Gastroesophageal sphincter (tissue), 3 donors: ENCODE measurements around the gene ARHGEF10L.
A peak's percentile ranks its signal among the peaks of the same experiment; 100 is the strongest.

ENCODE experiments used
- POLR2A ChIP-seq, 2 donors: fragments of 450-650 bp; IDR thresholded peaks; one replicate each; pipeline ENCODE4 v1.6.1; 2017; ENCODE audit warnings: antibody characterized with exemption in 2 of 2, mild to moderate bottlenecking in 2 of 2, moderate library complexity in 1 of 2
- TF ChIP-seq, protein P1 (sequence below), 4 experiments: fragments of 200-600 bp in 2 of 4; fragments of 450-650 bp in 2 of 4; sonication (generic) in 1 of 4; IDR thresholded peaks; one replicate each; pipeline ENCODE4 v1.5.1; 2017 to 2019; ENCODE audit warnings: antibody characterized with exemption in 4 of 4, mild to moderate bottlenecking in 2 of 4, moderate library complexity in 2 of 4

DNA sequence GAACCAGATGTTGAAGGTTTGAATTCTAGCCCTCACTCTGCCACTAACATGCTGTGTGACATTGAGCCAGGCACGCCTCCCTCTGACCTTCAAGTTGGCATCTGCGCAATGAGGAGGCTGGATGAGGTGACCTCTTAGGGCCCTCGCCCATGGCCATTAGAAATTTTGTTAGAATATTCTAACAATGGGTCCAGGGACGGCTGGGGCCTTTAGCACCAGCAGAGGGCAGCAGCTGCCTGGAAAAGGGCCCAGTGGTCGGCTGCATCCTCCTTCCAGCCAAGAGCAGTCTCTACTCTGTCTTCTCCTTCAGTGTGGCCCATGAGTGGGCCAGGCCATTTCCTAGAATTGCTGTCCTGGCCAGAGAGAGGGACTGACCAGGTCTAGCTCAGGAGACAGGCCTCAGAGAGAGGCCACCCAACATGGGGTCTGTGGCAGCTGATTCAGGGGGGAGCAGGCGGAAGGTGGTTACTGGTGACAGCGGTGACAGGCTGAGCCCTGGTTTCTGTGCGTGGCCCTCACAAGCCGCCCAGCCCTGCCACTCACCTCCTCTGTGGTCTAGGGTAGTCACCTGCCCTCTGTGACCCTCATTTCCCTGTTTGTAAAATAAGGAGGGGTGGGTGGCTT lies 114.3 kb downstream of the ARHGEF10L start:
- TF ChIP-seq, protein P1, sequence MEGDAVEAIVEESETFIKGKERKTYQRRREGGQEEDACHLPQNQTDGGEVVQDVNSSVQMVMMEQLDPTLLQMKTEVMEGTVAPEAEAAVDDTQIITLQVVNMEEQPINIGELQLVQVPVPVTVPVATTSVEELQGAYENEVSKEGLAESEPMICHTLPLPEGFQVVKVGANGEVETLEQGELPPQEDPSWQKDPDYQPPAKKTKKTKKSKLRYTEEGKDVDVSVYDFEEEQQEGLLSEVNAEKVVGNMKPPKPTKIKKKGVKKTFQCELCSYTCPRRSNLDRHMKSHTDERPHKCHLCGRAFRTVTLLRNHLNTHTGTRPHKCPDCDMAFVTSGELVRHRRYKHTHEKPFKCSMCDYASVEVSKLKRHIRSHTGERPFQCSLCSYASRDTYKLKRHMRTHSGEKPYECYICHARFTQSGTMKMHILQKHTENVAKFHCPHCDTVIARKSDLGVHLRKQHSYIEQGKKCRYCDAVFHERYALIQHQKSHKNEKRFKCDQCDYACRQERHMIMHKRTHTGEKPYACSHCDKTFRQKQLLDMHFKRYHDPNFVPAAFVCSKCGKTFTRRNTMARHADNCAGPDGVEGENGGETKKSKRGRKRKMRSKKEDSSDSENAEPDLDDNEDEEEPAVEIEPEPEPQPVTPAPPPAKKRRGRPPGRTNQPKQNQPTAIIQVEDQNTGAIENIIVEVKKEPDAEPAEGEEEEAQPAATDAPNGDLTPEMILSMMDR (IDR thresholded peaks at IDR 0.05) = peak in 3 of 4 experiments; percentile 47 to 65 (median 51)
- TF ChIP-seq POLR2A (IDR thresholded peaks at IDR 0.05) = no peak
